Right lobe of liver (tissue), 4 donors: ENCODE data around the gene DYNC2H1.

Source experiments
- POLR2A ChIP-seq: fragments of 450-650 bp; IDR thresholded peaks from one replicate; pipeline ENCODE4 v1.6.1; 2017; ENCODE audit warnings: antibody characterized with exemption, mild to moderate bottlenecking
- TF ChIP-seq, protein P1 (sequence below), 4 donors: fragments of 200-600 bp in 3 of 4; fragments of 450-650 bp in 1 of 4; IDR thresholded peaks; one replicate each; pipeline versions ENCODE4 v1.5.1 to v1.8.0; 2016 to 2022; ENCODE audit warnings: antibody characterized with exemption in 4 of 4, mild to moderate bottlenecking in 2 of 4
- donor health status: DM: no; HTN: no; CAD: no.
- donor health status: DM: no; HTN: no; CAD: no.
- donor health status: DM: no; HTN: yes; CAD: no.

DNA sequence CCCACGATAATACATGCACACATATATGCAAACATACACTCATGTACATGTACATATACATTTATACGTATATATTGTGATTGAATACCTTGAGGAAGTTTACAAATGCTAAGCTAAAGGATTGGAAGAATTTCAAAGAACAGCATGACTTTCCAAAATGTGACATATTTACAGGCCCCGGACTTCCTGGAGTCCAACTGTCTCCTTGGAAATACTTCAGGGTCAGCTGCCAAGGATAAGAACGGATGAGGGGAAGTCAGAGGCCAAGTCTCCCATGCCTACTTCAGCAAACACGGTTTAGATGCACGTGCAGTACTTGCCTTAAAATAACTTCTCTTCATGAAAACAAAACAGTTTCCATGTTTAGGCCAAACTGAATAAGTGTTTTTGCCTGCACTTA is 213.6 kb downstream of the DYNC2H1 start:
- TF ChIP-seq, protein P1, sequence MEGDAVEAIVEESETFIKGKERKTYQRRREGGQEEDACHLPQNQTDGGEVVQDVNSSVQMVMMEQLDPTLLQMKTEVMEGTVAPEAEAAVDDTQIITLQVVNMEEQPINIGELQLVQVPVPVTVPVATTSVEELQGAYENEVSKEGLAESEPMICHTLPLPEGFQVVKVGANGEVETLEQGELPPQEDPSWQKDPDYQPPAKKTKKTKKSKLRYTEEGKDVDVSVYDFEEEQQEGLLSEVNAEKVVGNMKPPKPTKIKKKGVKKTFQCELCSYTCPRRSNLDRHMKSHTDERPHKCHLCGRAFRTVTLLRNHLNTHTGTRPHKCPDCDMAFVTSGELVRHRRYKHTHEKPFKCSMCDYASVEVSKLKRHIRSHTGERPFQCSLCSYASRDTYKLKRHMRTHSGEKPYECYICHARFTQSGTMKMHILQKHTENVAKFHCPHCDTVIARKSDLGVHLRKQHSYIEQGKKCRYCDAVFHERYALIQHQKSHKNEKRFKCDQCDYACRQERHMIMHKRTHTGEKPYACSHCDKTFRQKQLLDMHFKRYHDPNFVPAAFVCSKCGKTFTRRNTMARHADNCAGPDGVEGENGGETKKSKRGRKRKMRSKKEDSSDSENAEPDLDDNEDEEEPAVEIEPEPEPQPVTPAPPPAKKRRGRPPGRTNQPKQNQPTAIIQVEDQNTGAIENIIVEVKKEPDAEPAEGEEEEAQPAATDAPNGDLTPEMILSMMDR (IDR thresholded peaks at IDR 0.05), result no peak
- TF ChIP-seq POLR2A, result no peak
